HL-60 (cell line): ENCODE data around the gene PNRC2.

Experiments used
- CTCF ChIP-seq: IDR thresholded peaks from one replicate; pipeline ENCODE4 v1.5.1; 2011; ENCODE audit warnings: low read length, control low read depth, inconsistent platforms; ENCODE audit not compliant: insufficient read depth
- POLR2AphosphoS5 ChIP-seq: IDR thresholded peaks from 2 replicates; pipeline ENCODE4 v1.6.1; 2012; ENCODE audit warnings: low read depth
- SPI1 ChIP-seq: IDR thresholded peaks from 2 replicates; pipeline ENCODE4 v1.6.1; 2012; ENCODE audit warnings: low read depth, mild to moderate bottlenecking, borderline replicate concordance

GRCh38 chr1:24009406-24009805 lies 49.8 kb downstream of the PNRC2 start:
- TF ChIP-seq POLR2AphosphoS5 = no peak
- TF ChIP-seq CTCF = no peak
- TF ChIP-seq SPI1 = no peak
